MM.1S (cell line): ENCODE measurements around the gene MME.

Experiments
- DNase-seq: peaks from one replicate; pipeline ENCODE4 v3.0.0-alpha.2; 2015
- H2AFZ ChIP-seq: fragments of 300-600 bp; sonication (generic); 2 replicates; pipeline ENCODE4 v1.6.0; 2016; ENCODE audit warnings: antibody characterized with exemption, low read length
- H3F3A ChIP-seq: fragments of 300-600 bp; sonication (generic); 2 replicates; pipeline ENCODE4 v1.6.1; 2016; ENCODE audit warnings: mild to moderate bottlenecking, antibody characterized with exemption, low read length, moderate library complexity, mixed read lengths; ENCODE audit not compliant: insufficient read depth
- H3K27ac ChIP-seq: fragments of 300-600 bp; sonication (generic); 2 replicates; pipeline ENCODE4 v1.5.1; 2016; ENCODE audit warnings: mild to moderate bottlenecking, low read length
- H3K27me3 ChIP-seq: fragments of 300-600 bp; sonication (generic); replicated peaks from 2 replicates; pipeline ENCODE4 v1.6.0; 2016; ENCODE audit warnings: low read length; ENCODE audit not compliant: insufficient read depth
- H3K36me3 ChIP-seq: fragments of 300-600 bp; sonication (generic); replicated peaks from 2 replicates; pipeline ENCODE4 v1.6.1; 2016; ENCODE audit warnings: mild to moderate bottlenecking, low read length, mixed read lengths; ENCODE audit not compliant: insufficient read depth
- H3K4me1 ChIP-seq: fragments of 300-600 bp; sonication (generic); 2 replicates; pipeline ENCODE4 v1.6.1; 2016; ENCODE audit warnings: low read length, mixed read lengths
- H3K4me2 ChIP-seq: fragments of 300-600 bp; sonication (generic); 2 replicates; pipeline ENCODE4 v1.6.0; 2016; ENCODE audit warnings: low read depth, low read length
- H3K4me3 ChIP-seq: fragments of 300-600 bp; sonication (generic); 2 replicates; pipeline ENCODE4 v1.5.1; 2016; ENCODE audit warnings: low read length, mixed read lengths
- H3K79me2 ChIP-seq: fragments of 300-600 bp; sonication (generic); 2 replicates; pipeline ENCODE4 v1.6.1; 2016; ENCODE audit warnings: mixed run types, low read length, mixed read lengths
- H3K9ac ChIP-seq: fragments of 300-600 bp; sonication (generic); 2 replicates; pipeline ENCODE4 v1.6.1; 2016; ENCODE audit warnings: low read length, mixed read lengths
- H3K9me2 ChIP-seq: fragments of 300-600 bp; sonication (generic); replicated peaks from 2 replicates; pipeline ENCODE4 v1.6.1; 2016; ENCODE audit warnings: mild to moderate bottlenecking, low read length, mixed read lengths; ENCODE audit not compliant: insufficient read depth
- H3K9me3 ChIP-seq: fragments of 300-600 bp; sonication (generic); replicated peaks from 2 replicates; pipeline ENCODE4 v1.6.1; 2016; ENCODE audit warnings: mild to moderate bottlenecking, low read length, mixed read lengths; ENCODE audit not compliant: insufficient read depth
- H4K20me1 ChIP-seq: fragments of 300-600 bp; sonication (generic); 2 replicates; pipeline ENCODE4 v1.6.1; 2016; ENCODE audit warnings: mild to moderate bottlenecking, low read length, moderate library complexity, mixed read lengths; ENCODE audit not compliant: insufficient read depth
- CTCF ChIP-seq: fragments of 300-600 bp; sonication (generic); IDR thresholded peaks from 2 replicates; pipeline ENCODE4 v1.5.1; 2016; ENCODE audit warnings: antibody characterized with exemption, low read length, mixed read lengths
- EZH2 ChIP-seq: fragments of 300-600 bp; sonication (generic); optimal IDR thresholded peaks from 2 replicates; pipeline ENCODE3; 2017; ENCODE audit warnings: low read depth, mild to moderate bottlenecking, antibody characterized with exemption, low read length, mixed read lengths
- EZH2phosphoT487 ChIP-seq: fragments of 300-600 bp; sonication (generic); IDR thresholded peaks from 2 replicates; pipeline ENCODE4 v1.6.1; 2018; ENCODE audit warnings: antibody characterized with exemption, low read length

MME gene

GRCh38 chr3:155075200-155075599 lies 4.9 kb upstream of the MME start:
- Histone ChIP-seq H3F3A (no peaks in the 10 kb centered on the region), H2AFZ (no peak overlapping the region), H3K27me3 (no peaks in the 10 kb centered on the region; the same call in 1 of the 2 replicates), H3K4me1 (no peaks in the 10 kb centered on the region), H3K9me2 (no peaks in the 10 kb centered on the region), H3K9me3 (no peaks in the 10 kb centered on the region), H3K4me3 (no peak overlapping the region), H3K9ac (no peak overlapping the region), H4K20me1 (no peaks in the 10 kb centered on the region), H3K36me3 (no peaks in the 10 kb centered on the region), H3K4me2 (no peak overlapping the region), H3K27ac (no peak overlapping the region), H3K79me2 (no peaks in the 10 kb centered on the region)
- TF ChIP-seq EZH2 (no peak), EZH2phosphoT487 (no peak), CTCF (no peak)
- DNase-seq: no peak

- TF ChIP-seq CTCF: no peak
- TF ChIP-seq EZH2: no peak
- TF ChIP-seq EZH2phosphoT487: no peak
- no peaks in the 10 kb centered on the region for H3K36me3 ChIP-seq
- H3K9ac ChIP-seq: no peak overlapping the region
- H3K27ac ChIP-seq: no peak overlapping the region
- peaks cover 7% of the 10 kb centered on the region; the same call in 1 of the 2 replicates for H3K4me1 ChIP-seq
- no peaks in the 10 kb centered on the region for H3K9me2 ChIP-seq
- no peaks in the 10 kb centered on the region for H3K79me2 ChIP-seq
- no peak overlapping the region for H3K4me3 ChIP-seq
- H3F3A ChIP-seq: no peaks in the 10 kb centered on the region
- H3K27me3 ChIP-seq: no peaks in the 10 kb centered on the region; the same call in 1 of the 2 replicates
- H3K9me3 ChIP-seq: no peaks in the 10 kb centered on the region
- H4K20me1 ChIP-seq: no peaks in the 10 kb centered on the region
- no peak overlapping the region for H2AFZ ChIP-seq
- no peak for DNase-seq
- H3K4me2 ChIP-seq: no peak overlapping the region
Measured at GRCh38 chr3:155076888-155077287, 3.2 kb upstream of the MME start.

- Histone ChIP-seq H3K27me3 (no peaks in the 10 kb centered on the region; the same call in 1 of the 2 replicates), H3F3A (no peaks in the 10 kb centered on the region), H3K4me2 (peak overlapping the region; percentile 35), H3K4me1 (peaks cover 7% of the 10 kb centered on the region; the same call in 1 of the 2 replicates), H3K9ac (no peak overlapping the region), H3K4me3 (peak overlapping the region; percentile 29; the same call in 1 of the 2 replicates), H3K36me3 (no peaks in the 10 kb centered on the region), H3K27ac (no peak overlapping the region), H3K9me3 (no peaks in the 10 kb centered on the region), H4K20me1 (no peaks in the 10 kb centered on the region), H2AFZ (no peak overlapping the region), H3K79me2 (no peaks in the 10 kb centered on the region), H3K9me2 (no peaks in the 10 kb centered on the region)
- TF ChIP-seq EZH2phosphoT487: no peak
- no peak for TF ChIP-seq CTCF
- no peak for TF ChIP-seq EZH2
- DNase-seq: no peak
Measured at GRCh38 chr3:155078711-155079467, 1.2 kb upstream of the MME start.
